ENCODE measurements around the gene ST6GALNAC3.

ST6GALNAC3 gene

DNA sequence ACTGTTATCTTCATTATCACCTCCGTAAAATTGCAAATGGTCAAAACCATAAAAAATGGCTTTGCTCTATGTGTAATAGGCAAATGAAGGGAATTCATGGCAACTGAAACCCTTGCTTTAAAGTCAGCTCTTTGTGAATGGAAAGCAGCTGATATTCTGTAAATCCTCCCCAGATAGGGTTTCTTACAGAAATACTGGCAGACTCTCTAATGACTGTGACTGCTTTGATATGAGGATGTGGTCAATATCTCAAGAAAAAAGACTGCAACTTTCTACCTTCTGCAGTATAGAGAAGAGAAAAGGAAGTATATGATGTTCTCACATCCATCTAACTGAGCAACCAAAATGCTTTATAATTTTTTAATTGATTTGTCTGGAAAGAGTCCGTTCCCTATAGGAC lies 193.1 kb downstream of the ST6GALNAC3 start:
- Histone ChIP-seq H3K9me2 (replicated peaks; ENCODE audit: insufficient read depth, low read length) (no peaks in the 10 kb centered on the region), H3K79me2 (ENCODE audit: low read length) (no peaks in the 10 kb centered on the region), H4K20me1 (ENCODE audit: insufficient read depth, low read length) (no peaks in the 10 kb centered on the region), H3F3A (ENCODE audit: insufficient read depth, low read length) (peaks cover 14% of the 10 kb centered on the region; the same call in 1 of the 2 replicates), H3K9ac (ENCODE audit: low read length) (no peak overlapping the region), H3K4me2 (ENCODE audit: low read depth, low read length) (no peak overlapping the region), H3K9me3 (replicated peaks; ENCODE audit: insufficient read depth, low read length) (no peaks in the 10 kb centered on the region), H3K27ac (ENCODE audit: low read length) (no peak overlapping the region), H2AFZ (ENCODE audit: low read length) (no peak overlapping the region), H3K27me3 (replicated peaks; ENCODE audit: insufficient read depth, low read length) (no peaks in the 10 kb centered on the region), H3K4me3 (ENCODE audit: low read length) (no peak overlapping the region), H3K36me3 (replicated peaks; ENCODE audit: insufficient read depth, low read length) (no peaks in the 10 kb centered on the region), H3K4me1 (ENCODE audit: low read length) (peaks cover 18% of the 10 kb centered on the region)
- no peak for TF ChIP-seq EZH2 (optimal IDR thresholded peaks at IDR 0.05; ENCODE audit: low read depth, low read length)
- no peak for TF ChIP-seq CTCF (IDR thresholded peaks at IDR 0.05; ENCODE audit: low read length)
- peak; percentile 20 for DNase-seq

DNA sequence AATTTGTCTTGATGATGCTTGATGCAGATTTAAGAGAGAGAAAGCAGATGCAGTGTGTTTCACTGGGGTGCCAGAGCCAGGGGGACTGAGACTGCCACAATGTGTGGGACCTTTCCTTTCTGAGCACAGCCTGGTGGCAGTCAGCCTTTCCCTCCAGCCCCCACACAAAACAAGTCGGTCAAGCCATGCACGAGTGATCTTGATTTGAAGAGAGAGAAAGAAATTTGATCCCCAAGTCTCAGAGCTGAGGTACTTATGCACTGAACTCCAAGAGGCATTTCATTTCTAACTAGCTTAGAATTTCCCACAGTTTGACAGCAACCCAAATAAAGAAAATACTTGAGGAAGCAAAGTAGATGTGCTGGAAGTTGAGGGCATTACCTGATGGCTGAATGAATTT lies 193.8 kb downstream of the ST6GALNAC3 start:
- Histone ChIP-seq H3K9me2 (replicated peaks; ENCODE audit: insufficient read depth, low read length) (no peaks in the 10 kb centered on the region), H4K20me1 (ENCODE audit: insufficient read depth, low read length) (no peaks in the 10 kb centered on the region), H3K9ac (ENCODE audit: low read length) (no peak overlapping the region), H3K4me1 (ENCODE audit: low read length) (peaks cover 18% of the 10 kb centered on the region), H3K4me3 (ENCODE audit: low read length) (no peak overlapping the region), H3K79me2 (ENCODE audit: low read length) (no peaks in the 10 kb centered on the region), H3K4me2 (ENCODE audit: low read depth, low read length) (no peak overlapping the region), H3K36me3 (replicated peaks; ENCODE audit: insufficient read depth, low read length) (no peaks in the 10 kb centered on the region), H3F3A (ENCODE audit: insufficient read depth, low read length) (peaks cover 14% of the 10 kb centered on the region; the same call in 1 of the 2 replicates), H3K9me3 (replicated peaks; ENCODE audit: insufficient read depth, low read length) (no peaks in the 10 kb centered on the region), H3K27ac (ENCODE audit: low read length) (no peak overlapping the region), H2AFZ (ENCODE audit: low read length) (no peak overlapping the region), H3K27me3 (replicated peaks; ENCODE audit: insufficient read depth, low read length) (no peaks in the 10 kb centered on the region)
- TF ChIP-seq EZH2 (optimal IDR thresholded peaks at IDR 0.05; ENCODE audit: low read depth, low read length) (no peak), EZH2phosphoT487 (IDR thresholded peaks at IDR 0.05; ENCODE audit: low read length) (no peak), CTCF (IDR thresholded peaks at IDR 0.05; ENCODE audit: low read length) (no peak)
- DNase-seq, result no peak

GRCh38 chr1:76269155-76269554 lies 194.6 kb downstream of the ST6GALNAC3 start:
- Histone ChIP-seq H2AFZ (ENCODE audit: low read length) (no peak overlapping the region), H4K20me1 (ENCODE audit: insufficient read depth, low read length) (no peaks in the 10 kb centered on the region), H3K9ac (ENCODE audit: low read length) (no peak overlapping the region), H3K9me2 (replicated peaks; ENCODE audit: insufficient read depth, low read length) (no peaks in the 10 kb centered on the region), H3K27ac (ENCODE audit: low read length) (no peak overlapping the region), H3K9me3 (replicated peaks; ENCODE audit: insufficient read depth, low read length) (no peaks in the 10 kb centered on the region), H3K4me1 (ENCODE audit: low read length) (peaks cover 18% of the 10 kb centered on the region), H3K27me3 (replicated peaks; ENCODE audit: insufficient read depth, low read length) (no peaks in the 10 kb centered on the region), H3F3A (ENCODE audit: insufficient read depth, low read length) (peaks cover 14% of the 10 kb centered on the region; the same call in 1 of the 2 replicates), H3K4me3 (ENCODE audit: low read length) (no peak overlapping the region), H3K36me3 (replicated peaks; ENCODE audit: insufficient read depth, low read length) (no peaks in the 10 kb centered on the region), H3K4me2 (ENCODE audit: low read depth, low read length) (0 out of 2 replicates have a peak overlapping the region, but pooled peaks have one; percentile 9), H3K79me2 (ENCODE audit: low read length) (no peaks in the 10 kb centered on the region)
- peak; percentile 10 for DNase-seq
- no peak for TF ChIP-seq EZH2phosphoT487 (IDR thresholded peaks at IDR 0.05; ENCODE audit: low read length)
- no peak for TF ChIP-seq EZH2 (optimal IDR thresholded peaks at IDR 0.05; ENCODE audit: low read depth, low read length)
- no peak for TF ChIP-seq CTCF (IDR thresholded peaks at IDR 0.05; ENCODE audit: low read length)

Measured in MM.1S (cell line).